GM12865 (cell line): ENCODE data around the gene ILKAP.
A peak's percentile ranks its signal among the peaks of the same experiment; 100 is the strongest.

Source experiments
- DNase-seq: peaks from one replicate; pipeline ENCODE4 v3.0.0; 2010; ENCODE audit warnings: low read depth
- H3K4me3 ChIP-seq: 2 replicates; pipeline ENCODE4 v1.5.1; 2011; ENCODE audit warnings: mild to moderate bottlenecking, low read depth, low read length, control low read depth
- TF ChIP-seq, protein P1 (sequence below): IDR thresholded peaks from 2 replicates; pipeline ENCODE4 v1.5.1; 2011; ENCODE audit warnings: low read length, control low read depth, low read depth, inconsistent platforms; ENCODE audit not compliant: insufficient read depth; ENCODE audit errors: missing control alignments

ILKAP gene

DNA sequence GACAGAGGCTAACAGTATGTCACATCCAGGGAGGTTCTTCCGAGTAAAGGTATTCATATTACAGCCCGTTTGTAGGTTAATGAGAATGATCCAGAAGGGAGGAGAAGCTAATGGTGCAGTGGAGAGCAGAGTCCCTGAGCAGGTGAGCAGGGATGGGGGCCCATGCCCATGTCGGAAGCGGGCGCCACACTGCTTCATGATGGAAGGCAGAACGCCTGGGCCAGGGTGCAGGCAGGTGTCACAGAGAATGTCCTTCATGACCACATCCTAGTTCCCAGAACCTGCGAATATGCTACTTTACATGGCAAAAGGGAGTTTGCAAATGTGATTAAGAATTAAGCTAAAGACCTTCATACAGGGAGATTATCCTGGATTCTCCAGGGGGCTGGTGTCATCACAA, 32.4 kb upstream of the ILKAP start:
- H3K4me3 ChIP-seq: no peak overlapping the region
- DNase-seq: no peak
- TF ChIP-seq, protein P1, sequence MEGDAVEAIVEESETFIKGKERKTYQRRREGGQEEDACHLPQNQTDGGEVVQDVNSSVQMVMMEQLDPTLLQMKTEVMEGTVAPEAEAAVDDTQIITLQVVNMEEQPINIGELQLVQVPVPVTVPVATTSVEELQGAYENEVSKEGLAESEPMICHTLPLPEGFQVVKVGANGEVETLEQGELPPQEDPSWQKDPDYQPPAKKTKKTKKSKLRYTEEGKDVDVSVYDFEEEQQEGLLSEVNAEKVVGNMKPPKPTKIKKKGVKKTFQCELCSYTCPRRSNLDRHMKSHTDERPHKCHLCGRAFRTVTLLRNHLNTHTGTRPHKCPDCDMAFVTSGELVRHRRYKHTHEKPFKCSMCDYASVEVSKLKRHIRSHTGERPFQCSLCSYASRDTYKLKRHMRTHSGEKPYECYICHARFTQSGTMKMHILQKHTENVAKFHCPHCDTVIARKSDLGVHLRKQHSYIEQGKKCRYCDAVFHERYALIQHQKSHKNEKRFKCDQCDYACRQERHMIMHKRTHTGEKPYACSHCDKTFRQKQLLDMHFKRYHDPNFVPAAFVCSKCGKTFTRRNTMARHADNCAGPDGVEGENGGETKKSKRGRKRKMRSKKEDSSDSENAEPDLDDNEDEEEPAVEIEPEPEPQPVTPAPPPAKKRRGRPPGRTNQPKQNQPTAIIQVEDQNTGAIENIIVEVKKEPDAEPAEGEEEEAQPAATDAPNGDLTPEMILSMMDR: no peak

DNA sequence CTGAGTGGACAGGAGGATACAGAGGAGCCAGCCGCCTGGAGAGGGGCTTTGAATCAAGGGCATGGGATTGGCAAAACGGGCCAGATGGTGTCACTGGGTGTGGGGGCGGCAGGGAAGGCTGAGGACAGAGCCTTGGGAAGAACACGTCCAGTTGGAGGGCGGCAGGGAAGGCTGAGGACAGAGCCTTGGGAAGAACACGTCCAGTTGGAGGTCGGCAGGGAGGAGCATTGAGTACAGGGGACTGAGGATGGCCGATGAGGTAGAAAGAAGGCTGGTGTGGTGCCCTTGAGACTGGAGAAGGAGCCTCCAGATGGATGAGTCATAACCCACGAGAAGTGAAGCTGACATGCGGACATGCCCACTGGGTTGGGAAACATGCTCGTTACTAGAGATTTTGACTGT, 31.8 kb upstream of the ILKAP start:
- no peak overlapping the region for H3K4me3 ChIP-seq
- DNase-seq: no peak
- TF ChIP-seq, protein P1: no peak

DNA sequence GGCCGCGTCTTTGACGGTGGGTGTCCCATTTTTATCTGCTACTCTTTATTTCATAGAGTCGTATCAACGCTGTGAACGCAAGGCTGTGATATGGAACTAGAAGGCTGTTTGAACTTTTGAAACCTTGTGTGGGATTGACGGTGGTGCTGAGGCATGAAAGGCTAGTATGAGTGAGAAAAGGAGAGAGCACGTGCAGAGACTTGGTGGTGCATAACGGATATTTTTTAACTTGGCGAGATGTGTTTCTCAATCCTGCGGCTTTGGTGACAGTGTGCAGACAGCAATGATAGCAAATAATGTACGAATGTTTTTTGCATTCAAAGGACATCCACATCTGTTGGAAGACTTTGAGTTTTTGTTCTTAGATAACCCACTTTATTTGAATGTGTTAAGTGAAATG, 30.1 kb upstream of the ILKAP start:
- H3K4me3 ChIP-seq: no peak overlapping the region
- TF ChIP-seq, protein P1: no peak
- no peak for DNase-seq

DNA sequence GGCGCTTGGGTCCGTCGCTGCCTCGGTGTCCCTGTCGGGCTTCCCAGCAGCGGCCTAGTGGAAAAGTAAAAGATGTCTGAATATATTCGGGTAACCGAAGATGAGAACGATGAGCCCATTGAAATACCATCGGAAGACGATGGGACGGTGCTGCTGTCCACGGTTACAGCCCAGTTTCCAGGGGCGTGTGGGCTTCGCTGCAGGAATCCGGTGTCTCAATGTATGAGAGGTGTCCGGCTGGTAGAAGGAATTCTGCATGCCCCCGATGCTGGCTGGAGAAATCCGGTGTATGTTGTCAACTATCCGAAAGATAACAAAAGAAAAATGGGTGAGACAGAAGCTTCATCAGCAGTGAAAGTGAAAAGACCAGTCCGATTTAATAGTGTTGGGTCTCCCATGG, 28.3 kb upstream of the ILKAP start:
- no peak overlapping the region for H3K4me3 ChIP-seq
- TF ChIP-seq, protein P1: no peak

DNA sequence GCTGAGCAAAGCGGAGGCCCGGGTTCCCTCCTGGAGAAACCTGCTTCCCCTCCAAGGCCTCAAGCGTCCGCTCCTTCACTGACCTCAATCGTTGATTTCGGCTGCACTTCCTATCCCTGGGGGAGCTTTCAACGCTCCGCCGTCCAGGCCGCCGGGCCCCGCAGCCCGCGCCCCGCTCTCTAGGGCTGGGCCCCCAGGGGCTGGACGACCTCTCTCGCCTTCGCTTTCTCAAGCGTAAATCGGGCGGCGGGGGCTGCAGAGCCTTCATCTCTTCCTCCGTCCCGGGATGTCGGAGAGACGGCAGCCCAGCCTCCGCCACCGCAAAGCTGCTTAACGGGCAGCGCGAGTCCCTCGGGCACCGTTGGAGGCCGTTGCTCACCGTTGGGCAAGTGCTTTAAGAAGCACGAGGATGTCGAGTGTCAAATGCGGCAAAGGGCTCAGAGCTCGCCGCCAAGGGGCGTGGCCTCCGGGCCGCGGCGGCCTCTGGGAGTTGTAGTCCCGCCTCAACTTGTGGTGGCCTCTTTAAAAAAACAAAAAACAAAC, 27.8 kb upstream of the ILKAP start:
- TF ChIP-seq, protein P1: no peak
- DNase-seq: peak; percentile 48
- peak overlapping the region; percentile 24 for H3K4me3 ChIP-seq

More for the DNA sequence above, 28.3 kb upstream of the ILKAP start:
- no peak for DNase-seq

DNA sequence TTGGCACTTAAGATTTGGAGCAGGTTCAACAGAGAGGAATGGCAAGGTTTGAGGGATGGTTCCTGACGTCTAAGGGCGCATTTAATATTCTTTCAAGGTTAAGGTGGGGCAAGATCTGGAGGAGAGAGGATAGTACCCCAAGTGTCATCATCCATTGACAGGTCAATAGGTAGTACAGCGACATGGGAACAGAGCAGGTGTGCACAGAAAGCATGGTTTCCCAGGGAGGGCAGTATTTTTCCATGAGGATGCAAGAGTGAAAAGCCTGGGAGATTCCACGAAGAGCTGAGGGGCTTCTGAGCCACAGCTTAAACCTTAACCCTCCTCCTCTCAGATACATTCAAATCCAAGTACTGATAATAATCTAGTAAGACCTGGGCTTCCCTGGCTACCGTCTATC, 27.2 kb upstream of the ILKAP start:
- TF ChIP-seq, protein P1: no peak
- H3K4me3 ChIP-seq: no peak overlapping the region
- no peak for DNase-seq

DNA sequence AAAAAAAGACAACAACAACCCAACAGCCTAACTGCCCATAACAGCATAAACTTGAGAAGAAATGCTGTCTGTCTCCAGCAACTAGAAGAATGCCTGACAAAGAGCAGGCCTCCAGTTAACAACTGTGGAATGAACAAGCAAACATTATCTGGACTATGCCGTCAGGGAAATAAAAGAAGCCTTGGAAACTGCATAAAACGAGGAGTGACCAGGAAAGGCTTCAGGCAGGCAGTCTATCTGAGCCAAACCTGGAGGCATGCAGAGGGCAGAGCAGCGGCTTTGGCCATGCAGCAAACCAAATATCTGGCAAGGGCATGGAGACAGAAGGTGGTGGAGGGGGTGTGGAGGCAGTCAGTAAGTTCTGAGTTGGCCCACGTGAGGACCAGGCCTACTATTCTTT, 25.2 kb upstream of the ILKAP start:
- no peak for DNase-seq
- H3K4me3 ChIP-seq: no peak overlapping the region
- TF ChIP-seq, protein P1: no peak
